Right forelimb (tissue), 1 donor: ENCODE measurements around the gene PPP1R37.

Source experiments
- DNase-seq: peaks from one replicate; pipeline ENCODE4 v3.0.0-alpha.2; 2018

PPP1R37 gene

GRCh38 chr19:45092747-45093678, at the start of gene PPP1R37:
Gene PPP1R37 (plus strand): TSS chr19:45093179. CDS start chr19:45093326, 147 bp downstream.
- peak; percentile 95 for DNase-seq

- DNase-seq, result no peak
These were observed 47.2 kb upstream of the PPP1R37 start for GRCh38 chr19:45045671-45046353.

- no peak for DNase-seq
These were observed 46.6 kb upstream of the PPP1R37 start for GRCh38 chr19:45046355-45046754.

GRCh38 chr19:45047188-45047797, 45.7 kb upstream of the PPP1R37 start:
- no peak for DNase-seq

GRCh38 chr19:45049073-45049736, 43.8 kb upstream of the PPP1R37 start:
- DNase-seq, result no peak

- DNase-seq, result no peak
These were observed 42.9 kb upstream of the PPP1R37 start for GRCh38 chr19:45050036-45050435.

GRCh38 chr19:45051929-45052579, 40.9 kb upstream of the PPP1R37 start:
- no peak for DNase-seq

- no peak for DNase-seq
These were observed 36.1 kb upstream of the PPP1R37 start for GRCh38 chr19:45056831-45057230.

GRCh38 chr19:45057444-45057843, 35.5 kb upstream of the PPP1R37 start:
- DNase-seq, result no peak

GRCh38 chr19:45058622-45059159, 34.3 kb upstream of the PPP1R37 start:
- DNase-seq, result no peak

GRCh38 chr19:45059258-45059965, 33.6 kb upstream of the PPP1R37 start:
- peak; percentile 78 for DNase-seq

GRCh38 chr19:45061965-45062364, 31.0 kb upstream of the PPP1R37 start:
- DNase-seq, result no peak

GRCh38 chr19:45063851-45064801, 28.9 kb upstream of the PPP1R37 start:
- no peak for DNase-seq

- DNase-seq, result no peak
These were observed 25.9 kb upstream of the PPP1R37 start for GRCh38 chr19:45066921-45067661.

GRCh38 chr19:45068041-45068440, 24.9 kb upstream of the PPP1R37 start:
- no peak for DNase-seq

- DNase-seq, result no peak
These were observed 23.9 kb upstream of the PPP1R37 start for GRCh38 chr19:45069056-45069455.

GRCh38 chr19:45070214-45070613, 22.8 kb upstream of the PPP1R37 start:
- no peak for DNase-seq

- no peak for DNase-seq
These were observed 22.0 kb upstream of the PPP1R37 start for GRCh38 chr19:45070861-45071544.

- no peak for DNase-seq
These were observed 21.4 kb upstream of the PPP1R37 start for GRCh38 chr19:45071545-45071938.
